ENCODE measurements around the gene TRAFD1.
"Not testable (repeated sequence)": the region's sequence is repeated elsewhere in the genome, so short reads cannot be mapped to it uniquely, and the experiment has no call there.

TRAFD1 gene, protein sequence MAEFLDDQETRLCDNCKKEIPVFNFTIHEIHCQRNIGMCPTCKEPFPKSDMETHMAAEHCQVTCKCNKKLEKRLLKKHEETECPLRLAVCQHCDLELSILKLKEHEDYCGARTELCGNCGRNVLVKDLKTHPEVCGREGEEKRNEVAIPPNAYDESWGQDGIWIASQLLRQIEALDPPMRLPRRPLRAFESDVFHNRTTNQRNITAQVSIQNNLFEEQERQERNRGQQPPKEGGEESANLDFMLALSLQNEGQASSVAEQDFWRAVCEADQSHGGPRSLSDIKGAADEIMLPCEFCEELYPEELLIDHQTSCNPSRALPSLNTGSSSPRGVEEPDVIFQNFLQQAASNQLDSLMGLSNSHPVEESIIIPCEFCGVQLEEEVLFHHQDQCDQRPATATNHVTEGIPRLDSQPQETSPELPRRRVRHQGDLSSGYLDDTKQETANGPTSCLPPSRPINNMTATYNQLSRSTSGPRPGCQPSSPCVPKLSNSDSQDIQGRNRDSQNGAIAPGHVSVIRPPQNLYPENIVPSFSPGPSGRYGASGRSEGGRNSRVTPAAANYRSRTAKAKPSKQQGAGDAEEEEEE

DNA sequence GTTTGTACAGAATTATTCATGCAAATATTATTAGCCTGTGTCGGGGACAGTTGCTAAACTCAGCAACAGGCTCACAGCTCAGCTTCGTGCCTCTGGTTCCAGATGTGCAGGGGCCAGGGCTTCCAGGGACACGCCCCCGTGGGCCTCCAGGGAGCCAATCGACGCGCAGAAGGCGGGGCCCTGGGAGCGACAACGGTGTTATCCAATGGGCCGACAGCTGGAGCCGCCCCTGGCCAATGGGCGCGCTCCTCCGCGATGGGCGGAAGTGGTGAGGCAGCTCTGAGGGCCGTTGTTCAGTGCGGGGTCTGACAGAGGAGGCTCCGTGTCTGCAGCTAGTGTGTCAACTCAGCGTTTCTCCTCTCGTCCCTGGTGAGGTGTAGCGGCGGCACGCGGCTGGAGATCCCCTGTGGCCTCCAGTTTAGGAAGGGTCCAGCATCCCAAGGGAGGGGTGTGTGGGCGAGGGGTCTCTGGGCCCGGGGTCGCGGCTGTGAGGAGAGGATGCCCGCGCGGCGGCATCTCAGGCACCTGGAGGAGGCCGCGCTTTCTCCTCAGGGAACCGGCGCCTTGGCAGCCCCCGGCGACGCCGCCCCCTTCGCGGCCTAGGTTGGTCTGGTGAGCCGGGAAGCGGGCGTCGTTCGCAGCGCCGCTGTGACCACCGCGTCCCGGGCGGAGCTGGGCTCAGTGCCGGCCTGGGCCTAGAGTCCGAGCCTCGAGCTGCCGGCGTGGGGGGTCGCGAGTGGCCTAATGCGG lies at the start of gene TRAFD1:
Gene TRAFD1, plus strand, starts transcription at position 311 of the 750 bp plus-strand sequence. CDS start 4,963 bp downstream, outside the sequence.
- DNase-seq (ENCODE audit: low read depth in 1 of 2, low spot score in 1 of 2) = peak; percentile 97 to 98

DNA sequence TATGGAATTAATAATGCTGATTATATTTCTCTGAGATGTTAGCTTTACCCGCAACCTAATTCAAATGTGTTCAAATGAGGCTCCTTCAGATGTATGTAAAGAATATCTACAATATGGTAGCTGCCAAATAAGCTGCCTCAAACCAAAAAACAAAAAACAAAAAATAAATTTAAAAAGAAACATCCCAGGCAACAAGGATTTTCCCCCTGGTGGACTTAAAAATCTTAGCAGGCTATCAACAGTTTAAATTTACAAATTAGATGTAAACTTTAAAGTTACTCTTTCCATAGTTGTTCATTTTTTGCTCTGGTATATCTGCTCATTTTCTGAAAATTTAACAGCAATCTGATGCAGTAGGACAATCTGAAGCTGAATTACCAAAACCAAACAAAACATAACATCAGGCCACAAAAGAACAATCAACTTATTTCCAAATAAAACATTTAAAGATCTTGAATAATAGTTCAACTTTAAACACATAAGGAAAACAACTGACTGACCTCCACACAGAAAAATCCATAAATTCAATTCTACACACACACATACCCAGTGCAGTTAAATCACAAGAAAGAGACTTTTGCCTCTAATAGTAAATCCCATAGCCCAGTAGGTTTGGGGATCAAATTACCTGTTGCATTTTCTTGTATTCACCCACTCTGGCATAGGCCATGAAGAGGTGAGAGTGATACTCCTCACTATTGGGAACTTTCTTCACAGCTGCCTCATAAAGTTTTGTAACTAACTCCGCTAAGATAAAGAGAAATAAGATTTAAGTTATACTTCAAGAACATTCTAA lies 38.1 kb upstream of the TRAFD1 start:
- DNase-seq (ENCODE audit: low read depth in 1 of 2, low spot score in 1 of 2) = no peak

DNA sequence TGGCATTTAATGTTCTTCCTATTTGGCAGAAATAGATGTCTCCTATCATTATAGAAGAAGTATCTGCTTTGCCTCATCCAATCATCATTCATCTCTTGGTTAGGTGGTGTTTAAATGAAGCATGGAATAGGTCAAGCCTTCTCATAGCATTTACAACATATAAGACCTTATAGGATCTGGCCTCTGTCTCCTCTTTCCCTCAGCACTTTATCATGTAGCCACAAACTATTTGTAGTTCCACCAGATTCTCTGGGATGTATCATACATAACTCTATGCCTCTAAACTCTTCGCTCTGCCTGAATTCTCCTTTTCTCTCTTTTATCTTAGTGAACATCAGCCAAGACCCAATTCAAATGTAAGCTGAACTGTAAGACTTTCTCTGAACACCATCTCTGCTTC lies 37.5 kb upstream of the TRAFD1 start:
- no peak for DNase-seq (ENCODE audit: low read depth in 1 of 2, low spot score in 1 of 2)

DNA sequence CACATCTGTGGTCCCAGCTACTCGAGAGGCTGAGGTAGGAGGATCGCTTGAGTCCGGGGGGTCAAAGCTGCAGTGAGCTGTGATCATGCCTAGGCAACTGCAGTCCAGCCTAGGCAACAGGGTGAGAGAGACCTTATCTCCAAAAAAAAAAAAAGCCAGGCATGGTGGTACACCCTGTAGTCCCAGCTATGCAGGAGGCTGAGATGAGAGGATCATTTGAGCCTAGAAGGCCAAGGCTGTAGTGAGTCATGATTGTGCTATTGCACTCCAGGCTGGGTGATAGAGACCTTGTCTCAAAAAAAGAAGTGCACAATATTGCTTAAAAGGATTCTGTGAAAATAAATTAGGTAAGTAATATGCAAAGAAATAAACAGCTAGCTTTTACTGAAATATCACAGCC lies 33.8 kb upstream of the TRAFD1 start:
- DNase-seq (ENCODE audit: low read depth in 1 of 2, low spot score in 1 of 2) = no peak

DNA sequence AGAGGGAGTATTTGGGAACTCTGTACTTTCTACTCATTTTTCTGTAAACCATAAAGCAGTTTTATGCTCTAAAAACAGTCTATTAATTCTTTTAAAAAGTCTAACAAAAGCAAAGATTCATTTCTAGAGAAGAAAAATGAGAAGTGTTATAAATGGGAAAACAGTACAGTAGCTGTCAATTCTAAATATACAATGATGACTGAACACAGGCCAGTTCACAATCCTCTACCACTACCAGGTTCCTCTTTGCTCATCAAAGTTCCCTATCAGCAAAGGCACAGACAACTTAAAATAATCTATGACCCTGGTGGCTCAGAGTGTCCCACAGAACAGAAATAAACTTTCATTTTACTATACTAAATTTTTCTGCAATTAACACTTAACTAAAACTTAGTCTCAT lies 29.3 kb upstream of the TRAFD1 start:
- no peak for DNase-seq (ENCODE audit: low read depth in 1 of 2, low spot score in 1 of 2)

DNA sequence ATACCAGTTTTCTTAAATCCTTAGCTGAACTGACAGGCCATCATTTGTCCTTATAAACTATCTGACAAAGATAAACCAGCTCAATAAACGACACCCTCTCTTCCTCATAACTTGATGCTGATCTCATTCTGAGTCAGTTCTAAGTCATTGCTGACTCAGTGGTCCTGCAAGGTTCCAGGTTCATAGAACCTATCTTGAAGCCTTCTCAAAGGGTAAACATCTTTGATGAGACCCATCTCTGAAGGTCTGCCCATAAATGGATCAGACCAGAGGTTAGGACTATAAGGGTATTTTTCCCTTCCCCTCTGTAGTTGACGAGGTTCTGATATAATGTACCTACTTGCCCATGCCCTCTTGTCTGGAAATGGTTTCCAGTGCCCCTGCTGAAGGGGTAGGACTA lies 28.7 kb upstream of the TRAFD1 start:
- no peak for DNase-seq (ENCODE audit: low read depth in 1 of 2, low spot score in 1 of 2)

DNA sequence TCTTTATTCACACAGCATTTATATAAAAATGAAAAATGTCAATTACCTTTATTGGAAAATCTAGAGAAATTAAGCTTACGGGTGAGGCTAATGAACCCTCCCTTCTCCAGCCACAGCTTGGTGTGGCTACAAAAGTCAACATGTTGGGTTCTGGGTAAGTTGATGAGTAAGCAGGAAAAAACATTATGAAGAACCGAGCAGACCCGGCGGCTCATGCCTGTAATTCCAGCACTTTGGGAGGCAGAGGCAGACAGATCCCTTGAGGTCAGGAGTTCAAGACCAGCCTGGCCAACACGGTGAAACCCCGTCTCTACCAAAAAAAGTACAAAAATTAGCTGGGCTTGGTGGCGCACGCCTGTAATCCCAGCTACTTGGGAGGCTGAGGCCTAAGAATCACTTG lies 27.7 kb upstream of the TRAFD1 start:
- DNase-seq (ENCODE audit: low read depth in 1 of 2, low spot score in 1 of 2) = no peak

DNA sequence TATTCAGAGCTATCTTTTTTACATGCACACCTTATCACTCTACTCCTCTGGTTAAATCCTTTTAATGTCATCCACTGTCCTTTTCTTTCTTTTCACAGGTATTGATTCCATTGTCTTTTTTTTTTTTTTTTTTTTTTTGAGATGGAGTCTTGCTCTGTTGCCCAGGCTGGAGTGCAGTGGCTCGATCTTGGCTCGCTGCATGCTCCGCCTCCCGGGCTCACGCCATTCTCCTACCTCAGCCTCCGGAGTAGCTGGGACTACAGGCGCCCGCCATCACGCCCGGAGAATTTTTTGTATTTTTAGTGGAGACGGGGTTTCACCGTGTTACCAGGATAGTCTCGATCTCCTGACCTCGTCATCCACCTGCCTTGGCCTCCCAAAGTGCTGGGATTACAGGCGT lies 24.9 kb upstream of the TRAFD1 start:
- DNase-seq (ENCODE audit: low read depth in 1 of 2, low spot score in 1 of 2) = not testable (repeated sequence)

DNA sequence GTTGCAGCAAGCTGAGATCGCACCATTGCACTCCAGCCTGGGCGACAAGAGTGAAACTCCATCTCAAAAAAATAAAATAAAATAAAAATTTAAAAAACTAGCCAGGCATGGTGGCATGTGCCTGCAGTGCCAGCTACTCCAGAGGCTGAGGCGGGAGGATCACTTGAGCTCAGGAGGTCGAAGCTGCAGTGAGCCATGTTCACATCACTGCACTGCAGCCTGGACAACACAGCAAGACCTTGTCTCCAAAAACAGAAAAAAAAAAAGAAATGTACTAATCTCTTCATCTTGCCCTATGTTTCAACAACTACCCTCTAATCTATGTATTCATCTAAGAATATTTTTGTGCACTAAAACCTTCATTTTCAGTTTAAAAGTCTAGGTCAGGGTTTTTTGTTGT lies 23.2 kb upstream of the TRAFD1 start:
- no peak for DNase-seq (ENCODE audit: low read depth in 1 of 2, low spot score in 1 of 2)

DNA sequence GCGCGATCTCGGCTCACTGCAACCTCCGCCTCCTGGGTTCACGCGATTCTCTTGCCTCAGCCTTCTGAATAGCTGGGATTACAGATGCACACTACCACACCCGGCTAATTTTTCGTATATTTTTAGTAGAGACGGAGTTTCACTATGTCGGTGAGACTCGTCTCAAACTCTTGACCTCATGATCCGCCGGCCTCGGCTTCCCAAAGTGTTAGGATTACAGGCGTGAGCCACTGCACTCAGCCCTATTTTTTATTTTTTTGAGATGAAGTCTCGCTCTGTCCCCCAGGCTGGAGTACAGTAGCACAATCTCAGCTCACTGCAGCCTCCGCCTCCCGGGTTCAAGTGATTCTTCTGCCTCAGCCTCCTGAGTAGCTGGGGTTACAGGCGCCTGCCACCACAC lies 22.6 kb upstream of the TRAFD1 start:
- not testable (repeated sequence) for DNase-seq (ENCODE audit: low read depth in 1 of 2, low spot score in 1 of 2)

DNA sequence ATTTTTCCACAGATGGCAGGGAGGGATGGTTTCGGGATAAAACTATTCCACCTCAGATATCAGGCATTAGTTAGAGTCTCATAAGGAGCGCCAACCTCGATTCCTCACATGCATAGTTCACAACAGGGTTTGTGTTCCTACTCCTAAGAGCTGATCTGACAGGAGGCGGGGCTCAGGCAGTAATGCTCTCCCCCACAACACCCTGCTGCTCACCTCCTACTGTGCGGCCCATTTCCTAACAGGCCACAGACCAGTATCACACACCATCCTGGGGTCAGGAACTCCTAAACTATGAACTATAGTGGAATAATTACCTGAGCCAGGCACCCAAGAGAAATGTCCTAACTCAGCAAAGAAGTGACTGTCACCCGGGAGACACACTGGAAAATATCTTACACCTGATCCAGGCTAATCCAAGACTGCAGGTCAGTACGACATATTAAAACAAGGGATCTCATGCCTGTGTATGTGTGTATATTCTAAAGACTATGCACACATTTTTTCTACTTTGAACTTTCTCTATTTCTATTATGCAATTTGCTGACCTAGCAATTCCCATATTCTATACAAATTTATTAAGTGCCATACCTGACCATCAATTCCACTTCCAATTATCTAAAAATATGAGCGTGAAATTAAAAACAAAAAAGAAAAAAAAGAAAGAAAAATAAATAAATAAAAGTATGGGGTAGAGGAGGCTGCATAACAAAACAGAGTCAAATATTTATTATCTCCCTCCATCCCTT lies 21.4 kb upstream of the TRAFD1 start:
- DNase-seq (ENCODE audit: low read depth in 1 of 2, low spot score in 1 of 2) = no peak

DNA sequence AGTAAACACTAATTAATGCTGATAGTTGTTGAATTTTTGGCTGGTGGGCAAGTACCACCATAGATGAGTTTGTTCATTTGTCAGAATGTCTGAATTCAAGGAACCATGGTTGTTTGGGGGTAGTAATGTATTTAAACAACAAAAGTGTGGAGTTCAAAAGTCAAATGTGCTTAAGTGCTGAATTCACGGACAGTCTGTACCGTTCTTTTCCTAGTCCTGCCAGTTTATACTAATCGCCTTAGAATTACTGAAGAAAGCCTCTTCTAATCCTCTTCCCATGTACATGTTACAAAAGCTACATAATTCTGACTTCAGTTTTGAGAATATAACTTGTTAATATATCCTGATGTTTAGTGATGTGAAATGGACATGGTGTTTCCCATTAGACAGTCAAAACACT lies 19.5 kb upstream of the TRAFD1 start:
- DNase-seq (ENCODE audit: low read depth in 1 of 2, low spot score in 1 of 2) = no peak

DNA sequence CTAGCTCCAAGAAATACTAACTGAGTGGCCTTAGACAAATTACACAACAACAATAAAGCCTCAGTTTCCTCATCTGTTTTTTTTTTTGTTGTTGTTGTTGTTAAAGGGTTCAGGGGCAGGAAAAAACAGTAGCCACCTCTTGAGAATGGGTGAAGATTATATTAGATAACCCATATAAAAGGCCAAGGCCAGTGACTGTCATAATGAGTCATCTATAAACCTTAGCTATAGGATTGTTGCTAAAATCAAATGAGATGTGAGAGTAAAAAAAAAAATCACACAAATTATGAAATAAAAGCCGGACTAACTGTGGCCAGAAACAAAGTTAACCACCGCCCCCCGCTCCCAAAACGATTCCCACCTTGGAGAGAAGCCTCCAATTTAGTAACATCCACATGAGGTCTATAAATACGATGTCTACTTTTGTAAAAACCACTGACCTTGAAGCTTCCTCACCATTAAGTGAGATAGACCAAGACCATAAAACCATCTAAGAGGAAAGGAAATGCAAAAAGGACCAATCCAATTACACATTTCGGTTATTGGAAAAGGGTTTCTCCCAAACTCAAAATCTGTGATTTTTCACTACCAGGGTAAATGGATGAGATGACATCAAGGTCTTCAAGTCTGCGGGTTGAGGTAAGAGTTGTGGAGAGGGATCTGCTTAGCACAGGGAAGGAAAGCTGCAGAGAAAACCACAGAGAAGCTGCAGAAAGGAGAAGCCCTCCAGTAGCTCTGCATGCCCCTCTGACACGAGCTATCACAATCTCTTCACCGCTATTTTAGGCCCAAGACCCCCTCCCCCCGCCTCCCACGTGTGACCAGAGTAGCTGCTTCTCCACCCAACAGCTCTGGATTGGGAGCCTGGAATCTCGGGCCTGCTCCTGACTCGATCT lies 17.8 kb upstream of the TRAFD1 start:
- DNase-seq (ENCODE audit: low read depth in 1 of 2, low spot score in 1 of 2) = no peak

DNA sequence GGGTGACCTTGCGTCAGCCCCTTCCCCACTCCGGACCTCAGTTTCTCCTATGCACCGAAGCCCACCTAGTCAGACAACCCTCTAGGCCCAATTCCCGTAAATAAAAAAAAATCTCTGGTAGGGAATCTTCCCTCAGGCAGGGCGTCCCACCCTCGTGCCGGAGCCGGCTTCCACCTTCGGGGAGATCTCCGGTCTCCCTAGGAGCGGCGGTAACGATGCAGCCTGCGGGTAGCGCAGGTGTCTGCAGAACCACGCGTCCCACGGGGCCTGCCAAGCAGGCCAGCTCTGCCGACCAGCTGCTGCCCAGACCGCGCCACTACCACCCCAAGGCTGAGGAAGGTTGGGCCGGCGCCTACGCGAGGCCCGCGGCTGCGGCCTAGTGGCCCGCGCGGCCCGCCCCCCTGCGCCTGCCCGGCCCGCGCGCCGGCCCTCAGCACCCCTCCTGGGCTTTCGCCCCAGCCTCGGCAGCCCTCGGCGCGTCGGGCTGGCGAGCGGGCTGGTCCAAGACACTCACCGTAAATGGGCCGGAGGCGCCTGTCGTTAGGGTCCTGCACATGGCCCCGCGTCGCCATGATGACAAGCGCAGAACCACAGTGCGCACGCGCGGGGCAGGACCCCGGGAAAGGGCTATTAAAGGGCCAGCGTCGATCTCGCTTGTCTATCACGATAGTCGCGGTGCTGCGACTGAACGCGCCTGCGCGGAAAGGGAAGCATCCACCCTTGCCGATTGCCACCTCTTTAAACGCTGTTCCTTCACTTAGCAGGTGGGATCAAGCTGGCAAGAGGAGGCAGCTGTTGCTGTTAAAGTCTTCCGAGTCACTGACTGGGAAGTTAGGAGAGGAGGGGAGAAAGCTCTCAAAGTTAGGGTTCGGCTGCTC lies 16.9 kb upstream of the TRAFD1 start, which contains the start of gene NAA25:
Gene NAA25, minus strand, starts transcription at position 582 of the 878 bp plus-strand sequence. Its CDS starts 10 bp downstream, at position 572.
- peak; percentile 73 to 83 for DNase-seq (ENCODE audit: low read depth in 1 of 2, low spot score in 1 of 2)

DNA sequence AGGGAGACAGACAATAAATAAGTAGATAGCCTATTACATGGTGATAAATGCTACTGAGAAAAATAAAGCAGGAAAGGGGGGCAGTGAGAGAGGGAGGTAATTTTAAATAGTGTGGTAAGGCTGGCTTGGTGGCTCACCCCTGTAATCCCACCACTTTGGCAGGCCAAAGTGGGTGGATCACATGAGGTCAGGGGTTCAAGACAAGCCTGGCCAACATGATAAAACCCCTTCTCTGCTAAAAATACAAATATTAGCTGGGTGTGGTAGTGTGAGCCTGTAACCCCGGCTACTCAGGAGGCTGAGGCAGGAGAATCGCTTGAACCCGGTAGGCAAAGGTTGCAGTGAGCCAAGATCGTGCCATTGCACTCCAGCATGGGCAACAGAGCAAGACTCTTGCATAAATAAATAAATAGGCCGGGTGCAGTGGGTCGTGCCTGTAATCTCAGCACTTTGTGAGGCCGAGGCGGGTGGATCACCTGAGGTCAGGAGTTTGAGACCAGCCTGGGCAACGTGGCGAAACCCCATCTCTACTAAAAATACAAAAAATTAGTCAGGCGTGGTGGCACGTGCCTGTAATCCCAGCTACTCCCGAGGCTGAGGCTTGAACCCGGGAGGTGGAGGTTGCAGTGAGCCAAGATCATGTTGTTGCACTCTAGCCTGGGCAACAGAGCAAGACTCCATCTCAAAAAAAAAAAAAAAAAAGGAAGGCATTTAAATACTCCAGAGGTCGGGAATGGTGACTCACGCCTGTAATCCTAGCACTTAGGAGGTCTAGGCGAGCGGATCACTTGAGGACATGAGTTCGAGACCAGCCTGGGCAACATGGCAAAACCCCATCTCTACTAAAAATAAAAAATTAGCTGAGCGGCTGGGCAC lies 14.3 kb upstream of the TRAFD1 start:
- DNase-seq (ENCODE audit: low read depth in 1 of 2, low spot score in 1 of 2) = not testable (repeated sequence)

DNA sequence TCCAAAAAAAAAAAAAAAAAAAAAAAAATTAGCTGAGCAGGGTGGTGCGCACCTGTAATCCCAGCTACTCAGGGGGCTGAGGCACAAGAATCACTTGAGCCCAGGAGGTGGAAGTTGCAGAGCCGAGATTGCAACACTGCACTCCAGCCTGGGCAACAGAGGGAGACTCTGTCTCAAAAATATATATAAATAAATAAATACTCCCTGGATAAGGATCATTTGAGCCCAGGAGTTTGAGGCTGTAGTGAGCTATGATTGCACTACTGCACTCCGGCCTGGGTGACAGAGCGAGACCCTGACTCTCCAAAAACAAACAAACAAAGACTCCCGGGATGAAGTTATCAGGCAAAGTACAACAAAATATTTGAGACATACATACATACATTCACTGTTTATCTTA lies 13.4 kb upstream of the TRAFD1 start:
- DNase-seq (ENCODE audit: low read depth in 1 of 2, low spot score in 1 of 2) = no peak

DNA sequence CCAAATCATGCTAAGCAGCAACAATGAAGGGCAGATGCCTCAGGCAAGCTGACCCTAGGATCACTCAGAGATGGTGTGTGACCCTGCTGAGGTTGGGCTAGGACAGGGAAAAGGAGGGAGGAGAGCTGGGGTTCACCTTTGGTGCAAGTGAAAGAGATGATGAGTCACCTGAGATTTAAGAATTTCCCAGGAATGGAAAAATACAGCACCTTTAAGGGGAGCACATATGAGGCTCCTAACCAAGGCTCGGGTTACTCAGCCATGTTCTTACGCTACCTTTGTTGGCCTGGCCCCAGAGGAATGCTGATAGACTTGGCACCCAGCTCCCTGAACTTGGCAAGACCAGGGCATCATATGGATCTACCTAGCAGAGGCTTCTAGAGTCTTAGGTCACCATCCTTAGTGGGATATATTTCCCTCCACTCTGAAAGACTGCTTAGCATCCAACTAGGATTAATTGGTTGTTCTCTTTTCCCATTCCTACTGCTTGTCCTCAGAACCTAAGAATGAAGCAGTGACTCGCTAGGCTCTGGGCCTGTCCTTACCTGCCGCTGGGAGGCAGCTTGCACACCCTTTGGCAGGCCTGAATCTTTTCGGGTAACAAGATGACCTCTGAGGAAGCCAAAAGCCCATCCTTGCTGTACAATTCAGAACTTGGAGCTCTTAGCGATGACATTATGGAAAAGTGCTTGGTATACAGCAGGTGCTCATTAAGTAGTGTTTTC lies 12.8 kb upstream of the TRAFD1 start:
- DNase-seq (ENCODE audit: low read depth in 1 of 2, low spot score in 1 of 2) = no peak

Data from stimulated activated CD4-positive, alpha-beta T cell treated with anti-CD3 and anti-CD28 coated beads, Interleukin-15, amount 100 ng/mL, for 1 hour (primary cell).